Trophoblast cell (in vitro differentiated cells and primary cell): ENCODE measurements around the gene C6orf136.
"Not testable (repeated sequence)": the region's sequence is repeated elsewhere in the genome, so short reads cannot be mapped to it uniquely, and the experiment has no call there.

ENCODE experiments used
- DNase-seq, 2 donors: peaks; one replicate each; pipeline ENCODE4 v3.0.0-alpha.2; 2016
- H2AFZ ChIP-seq: 2 replicates; pipeline ENCODE4 v1.6.1; 2013; ENCODE audit warnings: low read length, moderate library complexity, mild to moderate bottlenecking; ENCODE audit not compliant: insufficient read depth, poor library complexity
- H2AK5ac ChIP-seq: 2 replicates; pipeline ENCODE4 v1.6.1; 2013; ENCODE audit warnings: mild to moderate bottlenecking, low read length
- H2BK120ac ChIP-seq: 2 replicates; pipeline ENCODE4 v1.6.1; 2013; ENCODE audit warnings: low read length, mild to moderate bottlenecking, moderate library complexity; ENCODE audit not compliant: insufficient read depth, poor library complexity
- H2BK12ac ChIP-seq: 2 replicates; pipeline ENCODE4 v1.6.1; 2013; ENCODE audit warnings: mild to moderate bottlenecking, low read length, moderate library complexity
- H2BK5ac ChIP-seq: 2 replicates; pipeline ENCODE4 v1.6.1; 2013; ENCODE audit warnings: low read length, low read depth, moderate library complexity, mild to moderate bottlenecking; ENCODE audit not compliant: poor library complexity
- H3K14ac ChIP-seq: 2 replicates; pipeline ENCODE4 v1.6.1; 2013; ENCODE audit warnings: mild to moderate bottlenecking, low read length
- H3K18ac ChIP-seq: 2 replicates; pipeline ENCODE4 v1.6.1; 2013; ENCODE audit warnings: mild to moderate bottlenecking, low read length
- H3K23ac ChIP-seq: 2 replicates; pipeline ENCODE4 v1.6.1; 2013; ENCODE audit warnings: low read length
- H3K27ac ChIP-seq: 2 replicates; pipeline ENCODE4 v1.5.1; 2013; ENCODE audit warnings: low read depth, mild to moderate bottlenecking, inconsistent platforms, low read length, moderate library complexity
- H3K27me3 ChIP-seq: 2 replicates; pipeline ENCODE4 v1.6.1; 2013; ENCODE audit warnings: inconsistent platforms, mild to moderate bottlenecking, low read length, moderate library complexity; ENCODE audit not compliant: insufficient read depth
- H3K36me3 ChIP-seq, 2 experiments: 1 replicate in 1 of 2; 2 replicates in 1 of 2; pipeline ENCODE4 v1.6.1; 2013; ENCODE audit warnings: low read length in 2 of 2, mild to moderate bottlenecking in 2 of 2, moderate library complexity in 1 of 2; ENCODE audit not compliant: insufficient read depth in 2 of 2, control insufficient read depth in 1 of 2
- H3K4ac ChIP-seq: 2 replicates; pipeline ENCODE4 v1.6.1; 2013; ENCODE audit warnings: low read depth, mild to moderate bottlenecking, low read length, moderate library complexity
- H3K4me1 ChIP-seq, 2 experiments: 1 replicate in 1 of 2; 2 replicates in 1 of 2; pipeline ENCODE4 v1.6.1; 2013; ENCODE audit warnings: low read length in 2 of 2, mild to moderate bottlenecking in 2 of 2, moderate library complexity in 1 of 2; ENCODE audit not compliant: insufficient read depth in 2 of 2, control insufficient read depth in 1 of 2
- H3K4me2 ChIP-seq: 2 replicates; pipeline ENCODE4 v1.6.1; 2013; ENCODE audit warnings: inconsistent platforms, mild to moderate bottlenecking, low read length, moderate library complexity
- H3K4me3 ChIP-seq: 2 replicates; pipeline ENCODE4 v1.5.1; 2013; ENCODE audit warnings: mild to moderate bottlenecking, low read depth, low read length, inconsistent platforms
- H3K79me1 ChIP-seq: one replicate; pipeline ENCODE4 v1.6.1; 2013; ENCODE audit warnings: low read length
- H3K79me2 ChIP-seq: 2 replicates; pipeline ENCODE4 v1.6.1; 2013; ENCODE audit warnings: low read length, mild to moderate bottlenecking; ENCODE audit not compliant: control insufficient read depth, insufficient read depth, poor library complexity
- H3K9ac ChIP-seq: 2 replicates; pipeline ENCODE4 v1.6.1; 2013; ENCODE audit warnings: mild to moderate bottlenecking, low read length
- H3K9me3 ChIP-seq: 2 replicates; pipeline ENCODE4 v1.6.1; 2013; ENCODE audit warnings: low read depth, mild to moderate bottlenecking, control low read depth, inconsistent platforms, low read length; ENCODE audit not compliant: insufficient read depth
- H4K12ac ChIP-seq: 2 replicates; pipeline ENCODE4 v1.6.1; 2013; ENCODE audit warnings: low read depth, mild to moderate bottlenecking, low read length, moderate library complexity
- H4K8ac ChIP-seq: 2 replicates; pipeline ENCODE4 v1.6.1; 2013; ENCODE audit warnings: low read depth, mild to moderate bottlenecking, low read length, moderate library complexity
- H4K91ac ChIP-seq: one replicate; pipeline ENCODE4 v1.6.1; 2013; ENCODE audit warnings: low read depth, mild to moderate bottlenecking, low read length, moderate library complexity
- WGBS: extraction: QIAGEN DNeasy Blood & Tissue Kit; methylation state at CpG from one replicate; pipeline ENCODE4 v1.1.7; 2013; ENCODE audit warnings: missing lambda C conversion rate; ENCODE audit not compliant: insufficient read length, insufficient coverage; ENCODE audit errors: extremely low coverage; 5-methylcytosine and 5-hydroxymethylcytosine counted together

C6orf136 gene

GRCh38 chr6:30657454-30657853 lies 10.5 kb downstream of the C6orf136 start:
- H3K9me3 ChIP-seq: peaks cover 1% of the 10 kb centered on the region
- no peak overlapping the region for H2BK120ac ChIP-seq
- no peak for DNase-seq
- no peak overlapping the region for H3K4me3 ChIP-seq
- no peak overlapping the region for H4K8ac ChIP-seq
- H3K9ac ChIP-seq: no peak overlapping the region
- no peak overlapping the region for H3K23ac ChIP-seq
- H3K18ac ChIP-seq: no peak overlapping the region
- no peak overlapping the region for H2AK5ac ChIP-seq
- no peak overlapping the region for H3K14ac ChIP-seq
- H4K12ac ChIP-seq: no peak overlapping the region
- no peak overlapping the region for H3K4me2 ChIP-seq
- no peaks in the 10 kb centered on the region for H3K4me1 ChIP-seq
- H2BK5ac ChIP-seq: no peak overlapping the region
- H4K91ac ChIP-seq: no peak overlapping the region
- H3K79me1 ChIP-seq: no peaks in the 10 kb centered on the region
- H3K27me3 ChIP-seq: no peaks in the 10 kb centered on the region
- H3K4ac ChIP-seq: no peak overlapping the region
- H2BK12ac ChIP-seq: no peak overlapping the region
- H2AFZ ChIP-seq: no peak overlapping the region
- no peak overlapping the region for H3K27ac ChIP-seq
- H3K79me2 ChIP-seq: no peaks in the 10 kb centered on the region
- peaks cover 62 to 82% of the 10 kb centered on the region in 2 experiments for H3K36me3 ChIP-seq

GRCh38 chr6:30657922-30658321 lies 11.0 kb downstream of the C6orf136 start:
- not testable (repeated sequence) for H4K8ac ChIP-seq, H3K9me3 ChIP-seq, H2BK120ac ChIP-seq, H2AFZ ChIP-seq, DNase-seq, H3K4me3 ChIP-seq, H3K4me1 ChIP-seq, H2BK12ac ChIP-seq, H3K14ac ChIP-seq, H3K4me2 ChIP-seq, H3K79me1 ChIP-seq, H3K4ac ChIP-seq, H3K23ac ChIP-seq, H4K91ac ChIP-seq, H3K79me2 ChIP-seq, H3K9ac ChIP-seq, H3K27me3 ChIP-seq, H3K27ac ChIP-seq, H3K18ac ChIP-seq, H2BK5ac ChIP-seq, H2AK5ac ChIP-seq, H4K12ac ChIP-seq
- no CpG with 5 or more reads among the region's 5 CpGs for WGBS
- H3K36me3 ChIP-seq: peaks cover 62 to 82% of the 10 kb centered on the region in 2 experiments

GRCh38 chr6:30664994-30665767 lies 18.2 kb downstream of the C6orf136 start:
- Histone ChIP-seq H3K36me3 (peaks cover 39 to 57% of the 10 kb centered on the region in 2 experiments), H3K4ac (no peak overlapping the region), H3K23ac (no peak overlapping the region), H3K4me2 (no peak overlapping the region), H2BK12ac (no peak overlapping the region), H3K4me1 (no peaks in the 10 kb centered on the region), H3K4me3 (no peak overlapping the region), H4K91ac (no peak overlapping the region), H4K8ac (no peak overlapping the region), H2AK5ac (no peak overlapping the region), H3K14ac (no peak overlapping the region), H3K9ac (no peak overlapping the region), H2BK5ac (no peak overlapping the region), H3K27ac (no peak overlapping the region), H3K79me1 (no peaks in the 10 kb centered on the region), H3K9me3 (no peaks in the 10 kb centered on the region), H3K79me2 (no peaks in the 10 kb centered on the region), H2AFZ (no peak overlapping the region), H4K12ac (no peak overlapping the region), H3K27me3 (no peaks in the 10 kb centered on the region), H3K18ac (no peak overlapping the region), H2BK120ac (no peak overlapping the region)
- no peak for DNase-seq
- no CpG with 5 or more reads among the region's 34 CpGs for WGBS

- not testable (repeated sequence) for H3K27me3 ChIP-seq, H2BK5ac ChIP-seq, H4K8ac ChIP-seq, H3K14ac ChIP-seq, H2BK12ac ChIP-seq, H3K9ac ChIP-seq, H3K9me3 ChIP-seq, H4K12ac ChIP-seq, H3K4me1 ChIP-seq, H3K27ac ChIP-seq, H4K91ac ChIP-seq, DNase-seq, H3K18ac ChIP-seq, H3K23ac ChIP-seq, H3K4ac ChIP-seq, H3K79me2 ChIP-seq, H3K79me1 ChIP-seq, H2AK5ac ChIP-seq, H2AFZ ChIP-seq, H2BK120ac ChIP-seq, H3K4me2 ChIP-seq, H3K4me3 ChIP-seq
- no CpG with 5 or more reads among the region's 2 CpGs for WGBS
- peaks cover 42 to 60% of the 10 kb centered on the region in 2 experiments for H3K36me3 ChIP-seq
Measured at GRCh38 chr6:30666300-30666699, 19.4 kb downstream of the C6orf136 start.
